Mesenchymal stem cell (in vitro differentiated cells and primary cell): ENCODE results near the gene PAM16.

Experiments used
- DNase-seq: peaks from one replicate; pipeline ENCODE4 v3.0.0-alpha.2; 2013
- H2AFZ ChIP-seq: one replicate; pipeline ENCODE4 v1.6.1; 2013; ENCODE audit warnings: low read depth, mild to moderate bottlenecking, control low read depth, inconsistent platforms, low read length, moderate library complexity
- H2AK5ac ChIP-seq: 2 replicates; pipeline ENCODE4 v1.6.1; 2013; ENCODE audit warnings: low read length, moderate library complexity, mild to moderate bottlenecking, inconsistent platforms; ENCODE audit not compliant: severe bottlenecking
- H2BK120ac ChIP-seq: one replicate; pipeline ENCODE4 v1.6.1; 2013; ENCODE audit warnings: low read depth, mild to moderate bottlenecking, inconsistent platforms, low read length, moderate library complexity
- H2BK12ac ChIP-seq, 2 experiments: one replicate each; pipeline ENCODE4 v1.6.1; 2013; ENCODE audit warnings: inconsistent platforms in 2 of 2, low read length in 2 of 2, mild to moderate bottlenecking in 2 of 2, moderate library complexity in 2 of 2, control low read depth in 1 of 2
- H2BK15ac ChIP-seq: one replicate; pipeline ENCODE4 v1.6.1; 2013; ENCODE audit warnings: mild to moderate bottlenecking, low read depth, inconsistent platforms; ENCODE audit not compliant: poor library complexity, severe bottlenecking
- H2BK5ac ChIP-seq: 2 replicates; pipeline ENCODE4 v1.6.1; 2013; ENCODE audit warnings: low read depth, mild to moderate bottlenecking, low read length, control low read depth, inconsistent platforms; ENCODE audit not compliant: poor library complexity, severe bottlenecking
- H3K14ac ChIP-seq, 2 experiments: one replicate each; pipeline ENCODE4 v1.6.1; 2013; ENCODE audit warnings: inconsistent platforms in 2 of 2, low read length in 2 of 2, control low read depth in 1 of 2, mild to moderate bottlenecking in 1 of 2, moderate library complexity in 1 of 2
- H3K18ac ChIP-seq, 2 experiments: one replicate each; pipeline ENCODE4 v1.6.1; 2013; ENCODE audit warnings: inconsistent platforms in 2 of 2, low read length in 2 of 2, control low read depth in 1 of 2, low read depth in 1 of 2, mild to moderate bottlenecking in 1 of 2
- H3K23ac ChIP-seq, 2 experiments: one replicate each; pipeline ENCODE4 v1.6.1; 2013; ENCODE audit warnings: inconsistent platforms in 2 of 2, low read length in 2 of 2, mild to moderate bottlenecking in 2 of 2, moderate library complexity in 2 of 2, control low read depth in 1 of 2
- H3K27ac ChIP-seq: 2 replicates; pipeline ENCODE4 v1.5.1; 2013; ENCODE audit warnings: mild to moderate bottlenecking, moderate library complexity, low read length, control low read depth, inconsistent platforms; ENCODE audit not compliant: poor library complexity, severe bottlenecking
- H3K27me3 ChIP-seq, 2 experiments: 2 replicates each; pipeline versions ENCODE4 v1.6.1 to v1.7.0; 2013; ENCODE audit warnings: low read length in 2 of 2, mild to moderate bottlenecking in 2 of 2, moderate library complexity in 2 of 2, control low read depth in 1 of 2, inconsistent platforms in 1 of 2; ENCODE audit not compliant: control insufficient read depth in 1 of 2, insufficient read depth in 1 of 2
- H3K36me3 ChIP-seq, 2 experiments: 2 replicates each; pipeline versions ENCODE4 v1.6.1 to v1.7.0; 2013; ENCODE audit warnings: low read length in 2 of 2, control low read depth in 1 of 2, inconsistent platforms in 1 of 2, low read depth in 1 of 2, mild to moderate bottlenecking in 1 of 2; ENCODE audit not compliant: insufficient read depth in 2 of 2, control insufficient read depth in 1 of 2
- H3K4ac ChIP-seq, 2 experiments: one replicate each; pipeline ENCODE4 v1.6.1; 2013; ENCODE audit warnings: inconsistent platforms in 2 of 2, low read length in 2 of 2, mild to moderate bottlenecking in 2 of 2, moderate library complexity in 2 of 2, control low read depth in 1 of 2, low read depth in 1 of 2
- H3K4me1 ChIP-seq: 2 replicates; pipeline ENCODE4 v1.6.1; 2013; ENCODE audit warnings: low read depth, low read length, control low read depth; ENCODE audit not compliant: control insufficient read depth, insufficient read depth
- H3K4me2 ChIP-seq: 2 replicates; pipeline ENCODE4 v1.6.1; 2013; ENCODE audit warnings: low read length, mild to moderate bottlenecking, inconsistent platforms; ENCODE audit not compliant: poor library complexity, severe bottlenecking
- H3K4me3 ChIP-seq, 2 experiments: 2 replicates each; pipeline versions ENCODE4 v1.5.1 to v1.7.0; 2013; ENCODE audit warnings: low read length in 2 of 2, mild to moderate bottlenecking in 2 of 2, control low read depth in 1 of 2, low read depth in 1 of 2; ENCODE audit not compliant: insufficient read depth in 1 of 2
- H3K79me1 ChIP-seq: replicated peaks from 2 replicates; pipeline ENCODE4 v1.6.1; 2013; ENCODE audit warnings: mild to moderate bottlenecking, control low read depth, low read length, inconsistent platforms; ENCODE audit not compliant: poor library complexity, severe bottlenecking
- H3K9ac ChIP-seq: 2 replicates; pipeline ENCODE4 v1.7.0; 2013; ENCODE audit warnings: mild to moderate bottlenecking, low read length, moderate library complexity
- H3K9me3 ChIP-seq: 2 replicates; pipeline ENCODE4 v1.7.0; 2013; ENCODE audit warnings: mild to moderate bottlenecking, low read length; ENCODE audit not compliant: control insufficient read depth
- H4K8ac ChIP-seq: one replicate; pipeline ENCODE4 v1.6.1; 2013; ENCODE audit warnings: inconsistent platforms, mild to moderate bottlenecking, low read length, moderate library complexity
- H4K91ac ChIP-seq: one replicate; pipeline ENCODE4 v1.6.1; 2013; ENCODE audit warnings: mild to moderate bottlenecking, low read length, inconsistent platforms
- WGBS: methylation state at CpG from one replicate; pipeline ENCODE4 v1.1.7; 2013; ENCODE audit warnings: mixed read lengths; 5-methylcytosine and 5-hydroxymethylcytosine counted together

Gene PAM16

DNA sequence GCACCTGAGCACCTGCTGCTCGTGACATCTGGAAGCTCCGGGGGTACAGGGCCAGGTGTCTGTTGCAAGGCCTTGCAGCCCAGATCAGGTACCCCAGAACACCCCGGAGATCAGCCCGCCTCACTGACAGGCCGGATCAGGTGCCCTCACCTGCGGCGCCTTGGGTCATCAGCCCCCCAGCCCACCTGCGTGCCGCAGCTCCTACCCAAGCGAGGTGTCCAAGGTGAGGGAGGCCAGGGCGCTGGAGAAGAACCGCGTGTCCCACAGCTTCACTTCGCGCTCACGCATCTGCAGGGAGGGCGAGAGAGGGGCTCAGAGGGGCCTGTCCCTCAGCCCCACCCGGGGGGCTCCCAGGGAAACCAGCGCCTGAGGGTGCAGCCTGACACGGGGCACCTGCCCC lies 36.7 kb upstream of the PAM16 start:
- peak overlapping the region; percentile 73 for H4K91ac ChIP-seq
- H3K14ac ChIP-seq, result no peak overlapping the region
- H2BK5ac ChIP-seq, result no peak overlapping the region
- H3K18ac ChIP-seq, result peak overlapping the region; percentile 19 to 93
- peaks cover 71% of the 10 kb centered on the region for H3K4me1 ChIP-seq
- peaks cover 10% of the 10 kb centered on the region for H3K79me1 ChIP-seq
- no peak overlapping the region for H2AFZ ChIP-seq
- H3K27ac ChIP-seq, result no peak overlapping the region
- H3K4ac ChIP-seq, result peak overlapping the region in 1 of 2 experiments; percentile 29
- H2AK5ac ChIP-seq, result peak overlapping the region; percentile 40
- peak overlapping the region; percentile 19 for H4K8ac ChIP-seq
- peak overlapping the region; percentile 69 for H2BK120ac ChIP-seq
- no peak overlapping the region for H3K4me3 ChIP-seq
- peak overlapping the region in 1 of 2 experiments; percentile 61 for H2BK12ac ChIP-seq
- H3K9me3 ChIP-seq, result no peaks in the 10 kb centered on the region
- 96% methylated on average over 20 of the region's 20 CpGs for WGBS
- peak overlapping the region; percentile 44 for H2BK15ac ChIP-seq
- no peak overlapping the region for H3K23ac ChIP-seq
- peaks cover 20 to 53% of the 10 kb centered on the region in 2 experiments for H3K36me3 ChIP-seq
- no peaks in the 10 kb centered on the region for H3K27me3 ChIP-seq
- no peak for DNase-seq
- no peak overlapping the region for H3K4me2 ChIP-seq
- peak overlapping the region; percentile 43 for H3K9ac ChIP-seq

DNA sequence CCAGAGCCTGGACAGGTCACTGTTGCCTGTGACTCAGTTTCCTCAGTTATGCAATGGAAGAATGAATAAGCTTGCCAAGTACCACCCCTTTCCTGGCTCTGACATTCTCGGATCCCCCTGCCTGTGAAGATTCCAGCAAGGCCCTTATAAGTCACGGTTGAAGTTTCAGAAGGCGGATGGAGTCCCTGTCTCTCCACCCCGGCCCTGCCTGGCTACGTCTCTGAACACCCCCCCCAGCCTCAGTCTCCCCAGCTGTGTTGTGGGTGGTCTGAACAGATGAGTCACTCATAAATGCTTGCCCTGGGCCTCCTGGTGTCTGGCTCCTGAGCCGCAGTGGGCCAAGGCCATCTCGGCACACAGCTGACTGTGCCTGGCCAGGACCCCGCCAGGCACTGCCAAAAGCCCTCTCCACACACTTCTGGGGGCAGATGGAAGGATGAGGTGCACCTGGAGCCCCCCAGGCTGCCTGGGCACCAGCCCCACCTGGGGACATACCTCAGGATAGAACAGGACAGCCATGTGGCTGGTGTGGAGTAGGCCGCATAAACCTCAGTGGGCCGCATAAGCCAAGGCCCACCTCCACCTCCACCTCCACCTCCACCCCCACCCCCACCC lies 35.9 kb upstream of the PAM16 start:
- Histone ChIP-seq H2BK5ac (no peak overlapping the region), H3K4me2 (no peak overlapping the region), H3K14ac (no peak overlapping the region), H2BK12ac (peak overlapping the region in 1 of 2 experiments; percentile 75), H3K27ac (no peak overlapping the region), H3K27me3 (no peaks in the 10 kb centered on the region), H3K18ac (peak overlapping the region; percentile 67 to 75), H2BK120ac (no peak overlapping the region), H2BK15ac (peak overlapping the region; percentile 44), H2AFZ (no peak overlapping the region), H3K36me3 (peaks cover 28 to 60% of the 10 kb centered on the region in 2 experiments), H3K4ac (peak overlapping the region in 1 of 2 experiments; percentile 70), H2AK5ac (peak overlapping the region; percentile 73), H3K23ac (no peak overlapping the region), H3K4me1 (peaks cover 66% of the 10 kb centered on the region), H3K4me3 (no peak overlapping the region), H4K91ac (peak overlapping the region; percentile 36), H3K9me3 (no peaks in the 10 kb centered on the region), H3K9ac (peak overlapping the region; percentile 58), H4K8ac (peak overlapping the region; percentile 64), H3K79me1 (peaks cover 17% of the 10 kb centered on the region)
- DNase-seq, result no peak
- WGBS, result 77% methylated on average over 8 of the region's 10 CpGs

- peaks cover 66% of the 10 kb centered on the region for H3K4me1 ChIP-seq
- no peak overlapping the region for H2BK12ac ChIP-seq
- H3K36me3 ChIP-seq, result peaks cover 34 to 66% of the 10 kb centered on the region in 2 experiments
- H4K8ac ChIP-seq, result peak overlapping the region; percentile 73
- H3K27me3 ChIP-seq, result no peaks in the 10 kb centered on the region
- no peak overlapping the region for H2BK120ac ChIP-seq
- H3K14ac ChIP-seq, result no peak overlapping the region
- H3K23ac ChIP-seq, result no peak overlapping the region
- H2AK5ac ChIP-seq, result peak overlapping the region; percentile 73
- H3K9me3 ChIP-seq, result no peaks in the 10 kb centered on the region
- H2BK15ac ChIP-seq, result no peak overlapping the region
- no peak overlapping the region for H3K27ac ChIP-seq
- no peak overlapping the region for H3K18ac ChIP-seq
- H3K4me2 ChIP-seq, result no peak overlapping the region
- H2BK5ac ChIP-seq, result no peak overlapping the region
- 67% methylated on average over 7 of the region's 8 CpGs for WGBS
- H3K79me1 ChIP-seq, result peaks cover 23% of the 10 kb centered on the region
- peak overlapping the region; percentile 58 for H3K9ac ChIP-seq
- H4K91ac ChIP-seq, result no peak overlapping the region
- H3K4me3 ChIP-seq, result no peak overlapping the region
- no peak overlapping the region for H2AFZ ChIP-seq
- peak overlapping the region; percentile 56 to 70 for H3K4ac ChIP-seq
- no peak for DNase-seq
These were observed 35.3 kb upstream of the PAM16 start for GRCh38 chr16:4386451-4386805.

DNA sequence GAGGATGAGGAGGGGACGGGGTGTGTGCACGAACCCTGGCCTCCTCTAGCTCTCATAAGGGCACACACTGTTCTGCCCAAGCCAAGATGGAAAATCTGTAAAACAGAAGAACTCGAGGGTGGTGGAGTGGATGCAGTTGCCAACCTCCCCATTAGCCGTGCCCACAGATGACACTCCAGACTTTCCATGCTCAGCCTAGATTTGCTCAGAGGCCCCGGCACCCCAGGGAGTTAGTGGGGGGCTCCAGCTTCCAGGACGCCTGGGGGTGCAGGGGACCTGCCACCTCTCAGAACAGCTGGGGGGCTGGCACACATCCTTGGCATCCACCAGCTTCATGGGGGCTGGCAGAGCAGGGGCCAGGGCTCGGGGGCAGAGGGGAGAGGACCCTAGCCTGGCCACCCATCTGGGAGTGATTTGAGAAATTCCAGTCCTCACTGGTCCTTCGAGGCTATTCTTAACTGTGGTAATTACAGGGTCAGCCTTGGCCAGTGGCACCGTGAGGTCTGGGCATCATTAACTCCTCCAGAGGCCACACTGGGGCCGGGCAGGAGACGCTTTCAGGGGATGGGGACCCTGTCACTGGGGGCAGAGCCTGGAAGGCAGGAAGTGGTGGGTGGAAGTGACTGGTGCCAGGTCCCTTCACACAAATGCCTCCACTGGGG lies 34.8 kb upstream of the PAM16 start:
- H2BK12ac ChIP-seq, result peak overlapping the region in 1 of 2 experiments; percentile 11
- peaks cover 69% of the 10 kb centered on the region for H3K4me1 ChIP-seq
- H3K4ac ChIP-seq, result peak overlapping the region in 1 of 2 experiments; percentile 56
- H3K4me2 ChIP-seq, result no peak overlapping the region
- no peak overlapping the region for H2AK5ac ChIP-seq
- no peak overlapping the region for H2BK120ac ChIP-seq
- no peaks in the 10 kb centered on the region for H3K9me3 ChIP-seq
- H3K18ac ChIP-seq, result no peak overlapping the region
- peaks cover 27% of the 10 kb centered on the region for H3K79me1 ChIP-seq
- no peak overlapping the region for H4K8ac ChIP-seq
- DNase-seq, result no peak
- no peak overlapping the region for H2BK5ac ChIP-seq
- no peak overlapping the region for H3K14ac ChIP-seq
- H4K91ac ChIP-seq, result peak overlapping the region; percentile 10
- 83% methylated on average over 9 of the region's 11 CpGs for WGBS
- peaks cover 39 to 71% of the 10 kb centered on the region in 2 experiments for H3K36me3 ChIP-seq
- no peak overlapping the region for H3K4me3 ChIP-seq
- H3K9ac ChIP-seq, result peak overlapping the region; percentile 58
- H3K27ac ChIP-seq, result no peak overlapping the region
- H2BK15ac ChIP-seq, result peak overlapping the region; percentile 62
- H3K27me3 ChIP-seq, result no peaks in the 10 kb centered on the region
- no peak overlapping the region for H3K23ac ChIP-seq
- H2AFZ ChIP-seq, result no peak overlapping the region
